OCI-LY3 (cell line): ENCODE data around the gene CST9L.

Experiments
- EZH2phosphoT487 ChIP-seq: fragments of 200-600 bp; shearing (Covaris generic); IDR thresholded peaks from 2 replicates; pipeline ENCODE4 v1.6.1; 2018; ENCODE audit warnings: antibody characterized with exemption, mixed run types, low read depth
- TF ChIP-seq, protein P1 (sequence below): fragments of 200-600, 300-600 bp; sonication (generic); IDR thresholded peaks from 2 replicates; pipeline ENCODE4 v1.5.1; 2014; ENCODE audit warnings: antibody characterized with exemption, low read length, low read depth

GRCh38 chr20:23542801-23543200 lies 25.5 kb downstream of the CST9L start:
- TF ChIP-seq, protein P1, sequence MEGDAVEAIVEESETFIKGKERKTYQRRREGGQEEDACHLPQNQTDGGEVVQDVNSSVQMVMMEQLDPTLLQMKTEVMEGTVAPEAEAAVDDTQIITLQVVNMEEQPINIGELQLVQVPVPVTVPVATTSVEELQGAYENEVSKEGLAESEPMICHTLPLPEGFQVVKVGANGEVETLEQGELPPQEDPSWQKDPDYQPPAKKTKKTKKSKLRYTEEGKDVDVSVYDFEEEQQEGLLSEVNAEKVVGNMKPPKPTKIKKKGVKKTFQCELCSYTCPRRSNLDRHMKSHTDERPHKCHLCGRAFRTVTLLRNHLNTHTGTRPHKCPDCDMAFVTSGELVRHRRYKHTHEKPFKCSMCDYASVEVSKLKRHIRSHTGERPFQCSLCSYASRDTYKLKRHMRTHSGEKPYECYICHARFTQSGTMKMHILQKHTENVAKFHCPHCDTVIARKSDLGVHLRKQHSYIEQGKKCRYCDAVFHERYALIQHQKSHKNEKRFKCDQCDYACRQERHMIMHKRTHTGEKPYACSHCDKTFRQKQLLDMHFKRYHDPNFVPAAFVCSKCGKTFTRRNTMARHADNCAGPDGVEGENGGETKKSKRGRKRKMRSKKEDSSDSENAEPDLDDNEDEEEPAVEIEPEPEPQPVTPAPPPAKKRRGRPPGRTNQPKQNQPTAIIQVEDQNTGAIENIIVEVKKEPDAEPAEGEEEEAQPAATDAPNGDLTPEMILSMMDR, result no peak
- no peak for TF ChIP-seq EZH2phosphoT487
